Tibial nerve (tissue), 4 donors: Measurements from ENCODE around the gene ZKSCAN4. TPM values are rescaled to one million over a fixed set of nuclear protein-coding genes. Genes with fewer than 3 reads are reported as not detected.

Experiments used
- DNase-seq, 2 donors: peaks; one replicate each; pipeline ENCODE4 v3.0.0-alpha.2; 2019; ENCODE audit warnings: low spot score in 2 of 2
- H3K27ac ChIP-seq, 4 donors: fragments of 200-600 bp; sonication (generic) in 3 of 4; one replicate each; pipeline ENCODE4 v1.5.1; 2017 to 2019; ENCODE audit warnings: mild to moderate bottlenecking in 1 of 4
- H3K27me3 ChIP-seq, 2 donors: fragments of 200-600 bp; sonication (generic) in 1 of 2; one replicate each; pipeline versions ENCODE4 v1.5.1 to v1.6.0; 2017 to 2019
- H3K36me3 ChIP-seq, 3 donors: fragments of 200-600 bp; sonication (generic); one replicate each; pipeline ENCODE4 v1.5.1; 2018 to 2019
- H3K4me1 ChIP-seq, 4 donors: fragments of 200-600 bp; sonication (generic) in 3 of 4; one replicate each; pipeline ENCODE4 v1.5.1; 2017 to 2019
- H3K4me3 ChIP-seq, 4 donors: fragments of 200-600 bp; sonication (generic) in 3 of 4; one replicate each; pipeline ENCODE4 v1.5.1; 2017 to 2019; ENCODE audit warnings: mild to moderate bottlenecking in 1 of 4, moderate library complexity in 1 of 4
- H3K9me3 ChIP-seq, 4 donors: fragments of 200-600 bp; sonication (generic) in 3 of 4; one replicate each; pipeline ENCODE4 v1.5.1; 2017 to 2019
- EP300 ChIP-seq, 2 donors: sonication (generic); formaldehyde crosslinking; IDR thresholded peaks; one replicate each; pipeline ENCODE4 v1.6.1; 2017; ENCODE audit warnings: antibody characterized with exemption in 2 of 2, mild to moderate bottlenecking in 1 of 2
- POLR2A ChIP-seq, 2 donors: fragments of 450-650 bp; IDR thresholded peaks; one replicate each; pipeline ENCODE4 v1.6.1; 2017; ENCODE audit warnings: antibody characterized with exemption in 2 of 2, mild to moderate bottlenecking in 2 of 2, moderate library complexity in 2 of 2
- WGBS, 2 donors: methylation state at CpG; one replicate each; pipeline ENCODE4 v1.1.5; 2018; 5-methylcytosine and 5-hydroxymethylcytosine counted together
- total RNA-seq, 4 donors: library from RNA; depleted of rRNA; stranded (reverse); fragments of >200 nt; gene quantifications; one replicate each; pipeline ENCODE4 v1.1.0, GENCODE V29; 2016
- TF ChIP-seq, protein P1 (sequence below), 5 experiments: fragments of 200-600 bp in 3 of 5; fragments of 450-650 bp in 2 of 5; sonication (generic) in 3 of 5; IDR thresholded peaks; one replicate each; pipeline ENCODE4 v1.5.1; 2016 to 2019; ENCODE audit warnings: antibody characterized with exemption in 5 of 5, mild to moderate bottlenecking in 3 of 5, moderate library complexity in 2 of 5

ZKSCAN4 gene
- total RNA-seq, 4 donors from 2014 or later = 3.5 to 9.2 (median 7.3) TPM

- no peak overlapping the region for H3K27ac ChIP-seq
- peak overlapping the region in 2 of 4 donors; percentile 9 to 33 for H3K4me3 ChIP-seq
- no peak for DNase-seq
- no peaks in the 10 kb centered on the region for H3K36me3 ChIP-seq
- no peak for TF ChIP-seq POLR2A (IDR thresholded peaks at IDR 0.05)
- TF ChIP-seq, protein P1, sequence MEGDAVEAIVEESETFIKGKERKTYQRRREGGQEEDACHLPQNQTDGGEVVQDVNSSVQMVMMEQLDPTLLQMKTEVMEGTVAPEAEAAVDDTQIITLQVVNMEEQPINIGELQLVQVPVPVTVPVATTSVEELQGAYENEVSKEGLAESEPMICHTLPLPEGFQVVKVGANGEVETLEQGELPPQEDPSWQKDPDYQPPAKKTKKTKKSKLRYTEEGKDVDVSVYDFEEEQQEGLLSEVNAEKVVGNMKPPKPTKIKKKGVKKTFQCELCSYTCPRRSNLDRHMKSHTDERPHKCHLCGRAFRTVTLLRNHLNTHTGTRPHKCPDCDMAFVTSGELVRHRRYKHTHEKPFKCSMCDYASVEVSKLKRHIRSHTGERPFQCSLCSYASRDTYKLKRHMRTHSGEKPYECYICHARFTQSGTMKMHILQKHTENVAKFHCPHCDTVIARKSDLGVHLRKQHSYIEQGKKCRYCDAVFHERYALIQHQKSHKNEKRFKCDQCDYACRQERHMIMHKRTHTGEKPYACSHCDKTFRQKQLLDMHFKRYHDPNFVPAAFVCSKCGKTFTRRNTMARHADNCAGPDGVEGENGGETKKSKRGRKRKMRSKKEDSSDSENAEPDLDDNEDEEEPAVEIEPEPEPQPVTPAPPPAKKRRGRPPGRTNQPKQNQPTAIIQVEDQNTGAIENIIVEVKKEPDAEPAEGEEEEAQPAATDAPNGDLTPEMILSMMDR (IDR thresholded peaks at IDR 0.05) = no peak
- no peak for TF ChIP-seq EP300 (IDR thresholded peaks at IDR 0.05)
- peaks cover 0 to 91% of the 10 kb centered on the region in 2 donors for H3K27me3 ChIP-seq
- H3K9me3 ChIP-seq = peaks cover 0 to 11% (median 0%) of the 10 kb centered on the region in 4 donors
- 5% methylated on average over 23 of the region's 23 CpGs for WGBS, 2 donors
- peaks cover 0 to 31% (median 9%) of the 10 kb centered on the region in 4 donors for H3K4me1 ChIP-seq
These were observed 43.9 kb downstream of the ZKSCAN4 start for GRCh38 chr6:28208111-28208659.

GRCh38 chr6:28207510-28208110 is 44.5 kb downstream of the ZKSCAN4 start:
- TF ChIP-seq POLR2A (IDR thresholded peaks at IDR 0.05) = no peak
- no peak for TF ChIP-seq EP300 (IDR thresholded peaks at IDR 0.05)
- TF ChIP-seq, protein P1 (IDR thresholded peaks at IDR 0.05) = no peak
- no peak for DNase-seq
- H3K36me3 ChIP-seq = no peaks in the 10 kb centered on the region
- peaks cover 0 to 27% (median 9%) of the 10 kb centered on the region in 4 donors for H3K4me1 ChIP-seq
- peak overlapping the region in 3 of 4 donors; percentile 7 to 33 (median 9) for H3K4me3 ChIP-seq
- H3K9me3 ChIP-seq = peaks cover 0 to 16% (median 0%) of the 10 kb centered on the region in 4 donors
- WGBS, 2 donors = 2% methylated on average over 32 to 35 of the region's 35 CpGs
- peaks cover 0 to 85% of the 10 kb centered on the region in 2 donors for H3K27me3 ChIP-seq
- H3K27ac ChIP-seq = no peak overlapping the region

- Histone ChIP-seq H3K9me3 (peaks cover 0 to 16% (median 0%) of the 10 kb centered on the region in 4 donors), H3K27ac (no peak overlapping the region), H3K4me3 (peak overlapping the region in 3 of 4 donors; percentile 7 to 33 (median 9)), H3K4me1 (peaks cover 0 to 21% (median 9%) of the 10 kb centered on the region in 4 donors), H3K36me3 (no peaks in the 10 kb centered on the region), H3K27me3 (peaks cover 0 to 80% of the 10 kb centered on the region in 2 donors)
- WGBS, 2 donors = 11% methylated on average over 15 of the region's 15 CpGs
- no peak for DNase-seq
- TF ChIP-seq, protein P1 (IDR thresholded peaks at IDR 0.05) = no peak
- TF ChIP-seq EP300 (IDR thresholded peaks at IDR 0.05) = no peak
- TF ChIP-seq POLR2A (IDR thresholded peaks at IDR 0.05) = no peak
These were observed 45.0 kb downstream of the ZKSCAN4 start for GRCh38 chr6:28206928-28207509.

- WGBS, 2 donors = 38 to 43% methylated on average over 3 of the region's 3 CpGs
- H3K27ac ChIP-seq = no peak overlapping the region
- H3K36me3 ChIP-seq = no peaks in the 10 kb centered on the region
- H3K27me3 ChIP-seq = peaks cover 0 to 80% of the 10 kb centered on the region in 2 donors
- no peak for DNase-seq
- H3K9me3 ChIP-seq = peaks cover 0 to 16% (median 0%) of the 10 kb centered on the region in 4 donors
- no peak overlapping the region for H3K4me3 ChIP-seq
- H3K4me1 ChIP-seq = peaks cover 0 to 18% (median 9%) of the 10 kb centered on the region in 4 donors
- TF ChIP-seq EP300 (IDR thresholded peaks at IDR 0.05) = no peak
- TF ChIP-seq, protein P1 (IDR thresholded peaks at IDR 0.05) = no peak
- no peak for TF ChIP-seq POLR2A (IDR thresholded peaks at IDR 0.05)
These were observed 45.5 kb downstream of the ZKSCAN4 start for GRCh38 chr6:28206527-28206926.

- H3K27ac ChIP-seq = no peak overlapping the region
- peaks cover 0 to 18% (median 9%) of the 10 kb centered on the region in 4 donors for H3K4me1 ChIP-seq
- peaks cover 0 to 79% of the 10 kb centered on the region in 2 donors for H3K27me3 ChIP-seq
- H3K36me3 ChIP-seq = no peaks in the 10 kb centered on the region
- no peak overlapping the region for H3K4me3 ChIP-seq
- WGBS, 2 donors = 57 to 62% methylated on average over 1 of the region's 1 CpG
- DNase-seq = no peak
- TF ChIP-seq EP300 (IDR thresholded peaks at IDR 0.05) (no peak), POLR2A (IDR thresholded peaks at IDR 0.05) (no peak)
- TF ChIP-seq, protein P1 (IDR thresholded peaks at IDR 0.05) = no peak
- H3K9me3 ChIP-seq = peaks cover 0 to 16% (median 0%) of the 10 kb centered on the region in 4 donors
These were observed 46.2 kb downstream of the ZKSCAN4 start for GRCh38 chr6:28205879-28206278.
